Astrocyte (in vitro differentiated cells and primary cell): ENCODE results near the gene STRADA. TPM values are rescaled to one million over a fixed set of nuclear protein-coding genes. Genes with fewer than 3 reads are reported as not detected.
A peak's percentile ranks its signal among the peaks of the same experiment; 100 is the strongest.

ENCODE experiments used
- DNase-seq: peaks from one replicate; pipeline ENCODE4 v3.0.0-alpha.2; 2010; ENCODE audit warnings: low read depth
- FAIRE-seq: peaks from 2 replicates; lab custom pipeline; 2011; peaks lifted over from hg19 to GRCh38; lab: Jason Lieb, UNC
- H2AFZ ChIP-seq: 2 replicates; pipeline ENCODE4 v1.6.0; 2012; ENCODE audit warnings: low read depth, low read length, inconsistent platforms
- H3K27ac ChIP-seq: 2 replicates; pipeline ENCODE4 v1.5.1; 2011; ENCODE audit warnings: low read depth, low read length, inconsistent platforms
- H3K27me3 ChIP-seq: 2 replicates; pipeline ENCODE4 v1.6.0; 2011; ENCODE audit warnings: low read length, inconsistent platforms; ENCODE audit not compliant: insufficient read depth
- H3K36me3 ChIP-seq: 2 replicates; pipeline ENCODE4 v1.5.1; 2011; ENCODE audit warnings: low read length, inconsistent platforms; ENCODE audit not compliant: insufficient read depth
- H3K4me1 ChIP-seq: 2 replicates; pipeline ENCODE4 v1.5.1; 2011; ENCODE audit warnings: low read length, inconsistent platforms; ENCODE audit not compliant: insufficient read depth
- H3K4me2 ChIP-seq: 2 replicates; pipeline ENCODE4 v1.6.0; 2012; ENCODE audit warnings: low read length, inconsistent platforms
- H3K4me3 ChIP-seq: 2 replicates; pipeline ENCODE4 v1.5.1; 2011; ENCODE audit warnings: low read depth, mild to moderate bottlenecking, low read length, inconsistent platforms; ENCODE audit not compliant: insufficient read depth
- H3K79me2 ChIP-seq: 2 replicates; pipeline ENCODE4 v1.6.0; 2012; ENCODE audit warnings: mild to moderate bottlenecking, low read length, inconsistent platforms; ENCODE audit not compliant: insufficient read depth
- H3K9ac ChIP-seq: 2 replicates; pipeline ENCODE4 v1.6.0; 2012; ENCODE audit warnings: mild to moderate bottlenecking, low read length, inconsistent platforms
- H3K9me3 ChIP-seq: 2 replicates; pipeline ENCODE4 v1.5.1; 2012; ENCODE audit warnings: low read depth, mild to moderate bottlenecking, low read length, inconsistent platforms; ENCODE audit not compliant: insufficient read depth
- H4K20me1 ChIP-seq: 2 replicates; pipeline ENCODE4 v1.6.0; 2012; ENCODE audit warnings: low read length, inconsistent platforms; ENCODE audit not compliant: insufficient read depth
- H3K27ac Mint-ChIP-seq: one replicate; pipeline ENCODE4 v1.8.0; 2021; ENCODE audit warnings: mild to moderate bottlenecking, mixed read lengths; ENCODE audit not compliant: unreplicated experiment
- H3K27me3 Mint-ChIP-seq: one replicate; pipeline ENCODE4 v1.8.0; 2021; ENCODE audit warnings: low read depth, mixed read lengths; ENCODE audit not compliant: unreplicated experiment
- H3K36me3 Mint-ChIP-seq: one replicate; pipeline ENCODE4 v1.8.0; 2021; ENCODE audit warnings: low read depth, mixed read lengths; ENCODE audit not compliant: unreplicated experiment
- H3K4me1 Mint-ChIP-seq: one replicate; pipeline ENCODE4 v1.8.0; 2021; ENCODE audit warnings: low read depth, mixed read lengths; ENCODE audit not compliant: unreplicated experiment
- H3K4me3 Mint-ChIP-seq: one replicate; pipeline ENCODE4 v1.8.0; 2021; ENCODE audit warnings: mild to moderate bottlenecking, moderate library complexity, mixed read lengths; ENCODE audit not compliant: unreplicated experiment
- H3K9me3 Mint-ChIP-seq: one replicate; pipeline ENCODE4 v1.8.0; 2021; ENCODE audit warnings: mild to moderate bottlenecking, mixed read lengths; ENCODE audit not compliant: unreplicated experiment
- EZH2 ChIP-seq: IDR thresholded peaks from 2 replicates; pipeline ENCODE4 v1.6.1; 2012; ENCODE audit warnings: mild to moderate bottlenecking, low read length, inconsistent platforms; ENCODE audit not compliant: insufficient read depth
- total RNA-seq: library from RNA; stranded (reverse); gene quantifications from 2 replicates; pipeline ENCODE4 v1.2.1, GENCODE V29; 2021
- TF ChIP-seq, protein P1 (sequence below): IDR thresholded peaks from 2 replicates; pipeline ENCODE4 v1.5.1; 2011; ENCODE audit warnings: low read depth, mild to moderate bottlenecking, inconsistent platforms, low read length, moderate library complexity; ENCODE audit not compliant: insufficient read depth

The STRADA gene
- total RNA-seq, 1 donor from 2014 or later: 35.7 TPM

DNA sequence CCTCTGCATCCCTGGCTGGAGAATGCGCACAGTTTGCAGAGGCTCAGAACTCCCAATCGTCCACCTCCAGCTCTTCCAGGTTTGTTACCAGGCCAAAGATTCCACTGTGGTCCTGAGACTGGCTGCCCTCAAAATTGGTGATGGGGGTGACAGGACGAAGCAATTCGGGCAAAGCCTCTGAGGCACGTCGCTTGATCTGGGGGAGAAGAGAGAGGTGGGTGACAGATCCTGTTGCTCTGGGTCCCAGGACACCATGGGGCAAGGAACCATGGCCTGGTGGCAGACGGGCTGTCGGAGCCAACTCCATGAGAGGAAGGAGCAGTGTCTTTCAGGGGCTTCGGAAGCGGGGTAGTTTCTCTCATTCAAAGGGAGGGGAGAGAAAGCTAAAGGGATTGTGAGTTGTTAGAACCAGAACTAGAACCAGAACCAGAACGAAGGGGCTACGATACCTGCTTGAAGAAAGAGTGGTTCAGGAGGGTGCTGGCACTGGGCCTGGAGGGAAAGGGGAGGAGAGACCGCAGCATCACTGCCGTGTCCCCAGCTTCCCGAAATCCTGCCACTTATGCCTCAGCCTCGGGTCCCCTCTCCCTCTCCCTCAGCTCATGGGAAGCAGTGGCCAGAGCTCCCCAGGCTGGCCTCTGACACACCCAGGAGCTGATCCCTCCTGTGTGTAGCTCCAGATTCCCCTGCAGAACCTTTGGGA, 37.9 kb downstream of the STRADA start:
- Histone ChIP-seq H4K20me1 (peaks cover 8% of the 10 kb centered on the region), H3K9me3 (no peaks in the 10 kb centered on the region), H3K36me3 (peaks cover 4% of the 10 kb centered on the region), H3K79me2 (no peaks in the 10 kb centered on the region), H2AFZ (no peak overlapping the region), H3K27me3 (no peaks in the 10 kb centered on the region), H3K4me3 (no peak overlapping the region), H3K27ac (no peak overlapping the region), H3K9ac (no peak overlapping the region), H3K4me1 (peaks cover 11% of the 10 kb centered on the region), H3K4me2 (no peak overlapping the region)
- no peak for TF ChIP-seq EZH2
- TF ChIP-seq, protein P1, sequence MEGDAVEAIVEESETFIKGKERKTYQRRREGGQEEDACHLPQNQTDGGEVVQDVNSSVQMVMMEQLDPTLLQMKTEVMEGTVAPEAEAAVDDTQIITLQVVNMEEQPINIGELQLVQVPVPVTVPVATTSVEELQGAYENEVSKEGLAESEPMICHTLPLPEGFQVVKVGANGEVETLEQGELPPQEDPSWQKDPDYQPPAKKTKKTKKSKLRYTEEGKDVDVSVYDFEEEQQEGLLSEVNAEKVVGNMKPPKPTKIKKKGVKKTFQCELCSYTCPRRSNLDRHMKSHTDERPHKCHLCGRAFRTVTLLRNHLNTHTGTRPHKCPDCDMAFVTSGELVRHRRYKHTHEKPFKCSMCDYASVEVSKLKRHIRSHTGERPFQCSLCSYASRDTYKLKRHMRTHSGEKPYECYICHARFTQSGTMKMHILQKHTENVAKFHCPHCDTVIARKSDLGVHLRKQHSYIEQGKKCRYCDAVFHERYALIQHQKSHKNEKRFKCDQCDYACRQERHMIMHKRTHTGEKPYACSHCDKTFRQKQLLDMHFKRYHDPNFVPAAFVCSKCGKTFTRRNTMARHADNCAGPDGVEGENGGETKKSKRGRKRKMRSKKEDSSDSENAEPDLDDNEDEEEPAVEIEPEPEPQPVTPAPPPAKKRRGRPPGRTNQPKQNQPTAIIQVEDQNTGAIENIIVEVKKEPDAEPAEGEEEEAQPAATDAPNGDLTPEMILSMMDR: no peak
- Mint-ChIP-seq H3K27ac (peak overlapping the region; percentile 9), H3K36me3 (peaks cover 21% of the 10 kb centered on the region), H3K27me3 (no peaks in the 10 kb centered on the region), H3K9me3 (peaks cover 2% of the 10 kb centered on the region), H3K4me3 (no peak overlapping the region), H3K4me1 (peaks cover 4% of the 10 kb centered on the region)
- FAIRE-seq (no peak), DNase-seq (no peak)

DNA sequence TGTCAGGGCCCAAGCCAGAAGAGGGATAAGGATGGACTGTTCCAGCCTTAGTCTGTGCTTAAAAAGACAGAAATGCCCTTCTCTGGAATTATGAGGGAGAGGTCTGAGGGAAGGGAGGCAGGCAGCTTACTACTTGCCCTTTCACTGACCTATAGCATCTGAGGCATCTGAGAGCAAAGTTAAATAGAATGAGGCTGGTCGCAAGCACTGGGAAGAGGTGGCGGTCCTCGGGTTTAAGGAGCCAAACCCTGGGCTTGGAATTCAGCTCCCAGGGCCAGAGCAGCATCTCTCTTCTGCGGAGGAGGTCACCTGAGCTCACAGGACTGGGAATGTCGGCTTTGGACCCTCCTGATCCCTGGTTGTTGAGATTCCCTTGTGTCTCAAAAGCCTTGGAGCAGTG, 38.6 kb downstream of the STRADA start:
- H3K27ac ChIP-seq: no peak overlapping the region
- no peak overlapping the region for H3K27ac Mint-ChIP-seq
- no peak overlapping the region for H2AFZ ChIP-seq
- peaks cover 4% of the 10 kb centered on the region for H3K36me3 ChIP-seq
- H3K9me3 Mint-ChIP-seq: peaks cover 2% of the 10 kb centered on the region
- no peak overlapping the region for H3K4me2 ChIP-seq
- peaks cover 4% of the 10 kb centered on the region for H3K79me2 ChIP-seq
- peaks cover 18% of the 10 kb centered on the region for H3K36me3 Mint-ChIP-seq
- peaks cover 4% of the 10 kb centered on the region for H3K4me1 Mint-ChIP-seq
- TF ChIP-seq, protein P1: no peak
- no peak for TF ChIP-seq EZH2
- no peak overlapping the region for H3K4me3 ChIP-seq
- H3K4me3 Mint-ChIP-seq: peak overlapping the region; percentile 15
- DNase-seq (no peak), FAIRE-seq (no peak)
- H3K4me1 ChIP-seq: peaks cover 11% of the 10 kb centered on the region
- no peak overlapping the region for H3K9ac ChIP-seq
- H3K27me3 ChIP-seq: no peaks in the 10 kb centered on the region
- peaks cover 13% of the 10 kb centered on the region for H4K20me1 ChIP-seq
- H3K27me3 Mint-ChIP-seq: no peaks in the 10 kb centered on the region
- no peaks in the 10 kb centered on the region for H3K9me3 ChIP-seq

DNA sequence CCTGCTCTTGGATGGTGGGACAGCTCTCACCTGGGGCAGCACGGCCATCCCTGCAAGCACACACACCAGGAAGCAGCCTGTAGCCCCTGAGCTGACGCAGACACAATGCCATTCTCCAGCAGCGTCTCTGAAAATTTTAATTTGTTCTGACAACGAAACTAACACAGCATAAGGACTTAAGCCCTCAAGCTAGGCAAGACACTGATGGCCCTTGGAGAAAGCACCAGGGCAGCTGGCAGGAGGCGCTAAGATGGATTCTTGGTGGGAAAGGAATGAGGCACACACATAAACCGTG, 38.9 kb downstream of the STRADA start:
- H3K4me1 Mint-ChIP-seq: peaks cover 4% of the 10 kb centered on the region
- no peak for FAIRE-seq

More for the DNA sequence above, 38.9 kb downstream of the STRADA start:
- Histone ChIP-seq H3K9me3 (no peaks in the 10 kb centered on the region), H4K20me1 (peaks cover 16% of the 10 kb centered on the region), H3K4me1 (peaks cover 11% of the 10 kb centered on the region), H3K4me3 (no peak overlapping the region), H3K4me2 (no peak overlapping the region), H3K36me3 (peaks cover 4% of the 10 kb centered on the region), H3K79me2 (peaks cover 4% of the 10 kb centered on the region), H3K27me3 (no peaks in the 10 kb centered on the region), H2AFZ (no peak overlapping the region), H3K27ac (no peak overlapping the region), H3K9ac (no peak overlapping the region)
- Mint-ChIP-seq H3K36me3 (peaks cover 18% of the 10 kb centered on the region), H3K4me3 (no peak overlapping the region), H3K27ac (no peak overlapping the region), H3K27me3 (no peaks in the 10 kb centered on the region), H3K9me3 (peaks cover 2% of the 10 kb centered on the region)
- DNase-seq: no peak
- TF ChIP-seq, protein P1: no peak
- TF ChIP-seq EZH2: no peak
